Stimulated activated CD4-positive, alpha-beta T cell treated with anti-CD3 and anti-CD28 coated beads, Interleukin-15, amount 100 ng/mL, for 24 hours (primary cell): ENCODE data around the gene TBX3.

Experiments used
- DNase-seq: peaks from one replicate; pipeline ENCODE4 v3.0.0-alpha.2; 2020

Gene TBX3

GRCh38 chr12:114696443-114697242 is 12.7 kb upstream of the TBX3 start:
- DNase-seq, result no peak

- no peak for DNase-seq
These were observed 11.3 kb upstream of the TBX3 start for GRCh38 chr12:114695305-114695592.

GRCh38 chr12:114694436-114695304 is 10.7 kb upstream of the TBX3 start:
- DNase-seq, result no peak

GRCh38 chr12:114693532-114693931 is 9.6 kb upstream of the TBX3 start:
- no peak for DNase-seq

GRCh38 chr12:114693059-114693531 is 9.1 kb upstream of the TBX3 start:
- DNase-seq, result no peak

GRCh38 chr12:114692186-114693058 is 8.4 kb upstream of the TBX3 start:
- no peak for DNase-seq

GRCh38 chr12:114691763-114692185 is 7.8 kb upstream of the TBX3 start:
- no peak for DNase-seq

- DNase-seq, result no peak
These were observed 7.2 kb upstream of the TBX3 start for GRCh38 chr12:114691196-114691595.

GRCh38 chr12:114690267-114691135 is 6.5 kb upstream of the TBX3 start:
- no peak for DNase-seq

- DNase-seq, result no peak
These were observed 5.4 kb upstream of the TBX3 start for GRCh38 chr12:114689075-114689994.

- no peak for DNase-seq
These were observed 4.4 kb upstream of the TBX3 start for GRCh38 chr12:114688256-114688845.

- no peak for DNase-seq
These were observed 3.8 kb upstream of the TBX3 start for GRCh38 chr12:114687802-114688201.

GRCh38 chr12:114686773-114687500 is 3.0 kb upstream of the TBX3 start:
- no peak for DNase-seq

GRCh38 chr12:114686426-114686772 is 2.4 kb upstream of the TBX3 start:
- no peak for DNase-seq

- no peak for DNase-seq
These were observed 1.9 kb upstream of the TBX3 start for GRCh38 chr12:114685869-114686268.

- no peak for DNase-seq
These were observed 1.4 kb upstream of the TBX3 start for GRCh38 chr12:114685320-114685781.

GRCh38 chr12:114684870-114685273 is 897 bp upstream of the TBX3 start:
- DNase-seq, result no peak

- DNase-seq, result no peak
These were observed 272 bp downstream of the TBX3 start for GRCh38 chr12:114683709-114684097.

GRCh38 chr12:114682785-114683708 is 928 bp downstream of the TBX3 start:
- no peak for DNase-seq
